ENCODE measurements around the gene CELSR1.
"Not testable (repeated sequence)": the region's sequence is repeated elsewhere in the genome, so short reads cannot be mapped to it uniquely, and the experiment has no call there.

CELSR1 gene

DNA sequence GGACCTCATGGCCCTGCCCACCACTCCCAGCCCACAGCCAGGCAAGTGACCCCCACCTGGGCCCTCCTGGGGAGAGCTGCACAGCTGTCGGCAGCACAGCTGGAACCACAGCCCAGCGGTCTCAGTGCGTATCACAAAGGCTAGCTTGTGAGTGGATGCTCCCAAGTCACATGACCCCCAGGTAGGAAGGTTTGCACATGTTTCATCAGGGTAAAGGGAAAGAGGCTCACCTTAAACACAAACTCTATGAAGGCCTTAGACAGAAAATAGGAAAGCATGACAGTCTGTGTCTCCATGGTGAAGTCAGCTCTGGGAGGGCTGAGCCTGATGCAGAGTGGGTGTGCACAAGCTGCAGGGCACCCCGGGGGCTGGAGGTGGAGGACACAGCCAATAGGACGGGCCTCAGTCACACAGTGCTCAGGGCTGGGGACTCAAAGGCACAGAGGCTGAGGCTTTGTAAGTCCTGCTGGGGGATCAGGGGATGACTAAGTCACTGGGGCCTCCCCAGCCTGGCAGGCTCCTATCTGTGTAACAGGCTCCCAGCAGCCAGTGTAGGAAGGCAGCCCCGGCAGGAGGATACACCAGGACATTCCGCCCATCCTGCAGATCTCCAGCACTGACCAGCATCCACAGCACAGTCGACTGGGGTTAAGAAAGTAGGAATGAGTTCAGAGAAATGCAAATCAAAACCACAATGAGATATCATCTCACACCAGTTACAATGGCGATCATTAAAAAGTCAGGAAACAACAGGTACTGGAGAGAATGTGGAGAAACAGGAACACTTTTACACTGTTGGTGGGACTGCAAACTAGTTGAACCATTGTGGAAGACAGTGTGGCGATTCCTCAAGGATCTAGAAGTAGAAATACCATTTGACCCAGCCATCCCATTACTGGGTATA is 22.0 kb downstream of the CELSR1 start:
- DNase-seq (ENCODE audit: low read depth in 3 of 3): no peak

DNA sequence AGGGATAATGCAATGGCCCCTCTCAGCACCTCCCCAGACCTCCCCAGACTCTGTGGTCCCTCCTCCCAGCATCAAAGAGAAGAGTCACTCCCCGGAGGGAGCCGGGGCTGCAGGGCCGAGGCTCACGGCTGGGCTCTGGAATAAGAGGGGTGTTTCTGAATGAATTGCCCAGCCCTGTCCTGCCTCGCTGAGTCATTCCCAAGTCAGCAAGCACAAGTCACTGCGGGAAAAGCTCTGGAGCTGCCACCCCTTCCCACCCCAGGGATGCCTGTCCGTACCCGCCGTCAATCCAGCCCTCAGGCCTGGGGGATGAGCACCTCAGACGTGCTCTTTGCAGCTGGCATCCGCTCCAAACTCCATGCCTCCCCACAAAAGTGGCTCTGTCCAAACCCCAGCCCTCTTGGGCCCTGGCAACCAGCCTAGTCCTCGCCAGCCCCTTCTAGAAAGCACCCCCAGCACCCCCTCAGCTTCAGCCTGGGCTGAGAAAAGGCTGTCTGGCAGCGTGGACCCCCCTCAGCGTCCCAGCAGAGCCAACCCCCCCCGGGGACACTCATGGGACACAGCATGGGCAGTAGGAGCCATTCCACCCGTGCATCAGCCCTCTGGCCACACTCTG is 22.7 kb downstream of the CELSR1 start:
- no peak for DNase-seq (ENCODE audit: low read depth in 3 of 3)

DNA sequence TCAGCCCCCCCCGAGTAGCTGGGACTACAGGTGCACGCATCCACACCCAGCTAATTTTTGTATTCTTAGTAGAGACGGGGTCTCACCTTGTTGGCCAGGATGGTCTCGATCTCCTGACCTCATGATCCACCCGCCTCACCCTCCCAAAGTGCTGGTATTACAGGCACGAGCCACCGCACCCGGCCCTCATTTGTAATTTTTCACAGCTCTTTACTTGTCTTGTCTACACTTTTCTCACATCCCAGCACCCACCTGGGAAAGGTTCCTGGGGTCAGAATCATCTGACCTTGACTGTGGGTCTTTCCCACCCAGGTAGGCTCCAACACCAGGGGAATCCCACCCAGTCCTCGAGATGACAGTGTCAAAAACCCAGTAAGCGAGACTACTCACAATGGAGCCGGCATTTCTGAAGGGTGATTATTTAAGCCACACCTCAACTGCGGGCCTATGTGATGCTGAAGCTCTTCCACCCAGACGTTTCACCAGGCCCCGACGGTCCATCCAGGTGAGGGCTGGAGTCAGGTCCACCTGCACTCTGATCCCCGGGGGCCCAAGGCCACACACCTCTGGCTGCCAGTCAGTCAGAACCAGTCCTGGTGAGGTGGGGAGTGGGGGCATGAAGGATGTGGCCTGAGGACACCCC is 23.4 kb downstream of the CELSR1 start:
- no peak for DNase-seq (ENCODE audit: low read depth in 3 of 3)

DNA sequence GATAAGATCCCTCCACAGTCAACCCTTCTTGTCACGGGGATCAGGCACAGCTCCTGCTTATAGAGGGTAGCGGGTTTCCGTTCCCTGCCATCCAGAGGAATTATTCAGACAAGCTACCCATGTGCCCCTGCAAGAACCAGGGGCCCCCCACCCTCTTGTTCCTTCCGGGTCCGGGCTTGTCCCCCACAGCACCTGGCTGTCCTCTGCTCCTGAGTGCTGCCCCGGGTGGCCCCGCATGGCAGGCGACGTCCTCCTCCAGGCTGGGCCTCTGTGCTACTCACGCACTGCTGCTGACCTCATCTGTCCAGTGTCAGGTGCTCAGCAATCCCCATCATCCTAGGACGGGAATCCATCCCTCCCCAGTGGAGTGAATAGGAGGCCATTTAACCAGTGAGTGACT is 24.7 kb downstream of the CELSR1 start:
- no peak for DNase-seq (ENCODE audit: low read depth in 3 of 3)

DNA sequence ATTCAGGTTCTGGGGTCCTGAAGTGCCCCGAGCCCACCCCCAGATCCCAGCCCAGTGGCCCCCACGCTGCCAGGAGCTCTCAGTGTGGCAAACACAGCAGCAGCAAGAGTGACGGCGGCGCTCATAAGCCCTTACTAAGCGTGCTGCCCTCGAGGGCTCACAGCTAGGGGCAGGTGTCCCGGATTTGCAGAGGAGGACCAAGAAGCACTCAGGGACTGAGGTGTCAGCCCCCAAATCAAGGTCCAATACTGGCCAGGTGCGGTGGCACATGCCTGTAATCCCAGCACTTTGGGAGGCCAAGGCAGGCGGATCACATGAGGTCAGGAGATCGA is 25.4 kb downstream of the CELSR1 start:
- DNase-seq (ENCODE audit: low read depth in 3 of 3): no peak

DNA sequence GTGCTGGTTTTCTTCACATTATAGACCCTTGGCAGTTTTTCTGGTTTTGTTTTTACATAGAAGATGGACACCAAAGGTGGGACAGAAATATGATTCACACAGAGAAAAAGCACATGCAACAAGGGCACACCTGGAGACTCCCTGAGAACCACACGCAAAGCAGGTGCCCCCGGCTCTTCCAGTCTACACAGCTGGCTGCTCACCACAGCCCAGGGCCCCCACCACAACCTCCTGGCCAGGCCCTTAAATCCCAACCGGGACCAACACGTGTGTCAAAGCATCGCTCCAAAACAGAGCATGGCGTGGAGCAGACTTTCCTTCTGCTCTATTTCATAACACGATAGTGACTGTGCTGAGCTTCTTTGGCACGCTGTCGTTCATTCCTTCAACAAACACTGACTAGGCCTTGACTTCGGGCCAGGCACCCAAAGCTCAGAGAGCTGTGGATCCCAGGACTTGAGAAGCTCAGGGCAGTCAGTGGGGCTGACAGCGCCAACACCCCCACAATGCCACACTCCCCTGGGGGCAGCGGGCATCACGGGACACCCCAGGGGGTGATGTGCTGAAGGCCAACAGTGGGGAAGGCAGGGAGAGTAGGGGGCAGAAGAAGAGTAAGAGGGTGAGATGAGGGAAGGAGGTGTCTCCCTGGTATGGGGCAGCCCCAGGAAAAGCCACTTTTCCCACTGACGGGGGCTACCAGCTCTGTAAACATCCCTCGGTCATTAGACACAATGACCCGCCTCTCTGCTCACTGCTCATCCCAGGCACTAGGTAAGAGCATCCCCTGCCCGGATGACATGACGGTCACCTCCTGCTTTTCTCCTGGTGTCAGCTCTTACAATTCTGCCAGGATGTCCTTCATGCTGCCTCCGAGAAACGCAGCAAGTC is 26.0 kb downstream of the CELSR1 start:
- DNase-seq (ENCODE audit: low read depth in 3 of 3): no peak

DNA sequence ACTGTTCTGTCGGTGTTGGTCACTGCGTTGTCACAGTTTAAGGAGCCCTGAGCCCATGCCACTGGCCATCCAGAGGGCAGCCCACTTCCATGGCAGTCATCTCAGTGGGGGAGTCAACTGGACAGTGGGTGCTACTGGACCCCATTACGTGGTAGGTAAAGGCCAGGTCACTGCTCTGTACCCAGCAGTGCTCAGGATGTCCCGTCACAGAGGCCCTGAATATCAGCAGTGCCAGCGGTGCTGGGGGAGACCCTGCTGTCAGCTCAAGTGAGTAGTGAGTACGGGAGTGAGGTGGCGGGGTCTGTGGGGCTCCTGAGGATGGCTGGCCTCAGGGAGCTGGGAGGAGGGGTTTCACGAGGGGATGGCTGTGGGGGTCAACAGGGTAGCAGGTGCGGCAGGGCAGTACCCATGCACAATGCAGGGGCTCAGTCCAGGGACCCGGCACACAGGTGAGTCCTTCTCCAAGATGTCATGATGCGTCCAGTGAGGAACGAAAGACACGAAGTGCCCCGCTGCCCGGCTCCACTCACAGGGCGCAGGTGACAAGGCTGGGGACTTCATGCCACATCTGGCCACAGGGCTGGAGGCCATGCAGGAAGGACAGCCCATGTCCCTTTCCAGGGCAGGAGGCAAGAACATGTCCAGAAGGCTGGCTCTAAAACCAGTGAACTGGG is 27.9 kb downstream of the CELSR1 start:
- DNase-seq (ENCODE audit: low read depth in 3 of 3): no peak

DNA sequence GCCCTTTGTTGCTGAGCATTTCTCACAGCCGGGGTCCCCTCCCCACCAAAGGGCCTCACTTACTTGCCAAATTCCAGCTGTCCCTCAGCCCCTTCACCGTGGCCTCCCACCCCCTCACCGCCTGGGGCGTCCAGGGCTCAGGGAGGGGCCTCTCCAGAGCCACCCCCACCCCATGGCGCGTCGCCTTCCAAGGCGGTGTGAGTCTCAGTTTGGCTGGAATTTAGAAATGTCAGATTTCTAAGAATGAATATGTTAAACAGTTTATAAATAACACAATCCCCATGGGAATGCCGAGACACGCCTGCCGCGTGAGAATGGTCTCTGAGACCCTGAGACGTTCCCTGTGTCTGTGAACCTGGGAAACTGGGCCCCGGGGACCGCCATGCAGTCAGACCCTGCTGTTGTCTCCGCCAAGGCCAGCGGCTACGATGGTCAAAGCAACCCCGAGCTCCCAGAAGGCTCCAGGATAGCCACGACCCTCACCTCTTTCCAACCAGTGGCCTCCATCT is 28.9 kb downstream of the CELSR1 start:
- DNase-seq (ENCODE audit: low read depth in 3 of 3): no peak

DNA sequence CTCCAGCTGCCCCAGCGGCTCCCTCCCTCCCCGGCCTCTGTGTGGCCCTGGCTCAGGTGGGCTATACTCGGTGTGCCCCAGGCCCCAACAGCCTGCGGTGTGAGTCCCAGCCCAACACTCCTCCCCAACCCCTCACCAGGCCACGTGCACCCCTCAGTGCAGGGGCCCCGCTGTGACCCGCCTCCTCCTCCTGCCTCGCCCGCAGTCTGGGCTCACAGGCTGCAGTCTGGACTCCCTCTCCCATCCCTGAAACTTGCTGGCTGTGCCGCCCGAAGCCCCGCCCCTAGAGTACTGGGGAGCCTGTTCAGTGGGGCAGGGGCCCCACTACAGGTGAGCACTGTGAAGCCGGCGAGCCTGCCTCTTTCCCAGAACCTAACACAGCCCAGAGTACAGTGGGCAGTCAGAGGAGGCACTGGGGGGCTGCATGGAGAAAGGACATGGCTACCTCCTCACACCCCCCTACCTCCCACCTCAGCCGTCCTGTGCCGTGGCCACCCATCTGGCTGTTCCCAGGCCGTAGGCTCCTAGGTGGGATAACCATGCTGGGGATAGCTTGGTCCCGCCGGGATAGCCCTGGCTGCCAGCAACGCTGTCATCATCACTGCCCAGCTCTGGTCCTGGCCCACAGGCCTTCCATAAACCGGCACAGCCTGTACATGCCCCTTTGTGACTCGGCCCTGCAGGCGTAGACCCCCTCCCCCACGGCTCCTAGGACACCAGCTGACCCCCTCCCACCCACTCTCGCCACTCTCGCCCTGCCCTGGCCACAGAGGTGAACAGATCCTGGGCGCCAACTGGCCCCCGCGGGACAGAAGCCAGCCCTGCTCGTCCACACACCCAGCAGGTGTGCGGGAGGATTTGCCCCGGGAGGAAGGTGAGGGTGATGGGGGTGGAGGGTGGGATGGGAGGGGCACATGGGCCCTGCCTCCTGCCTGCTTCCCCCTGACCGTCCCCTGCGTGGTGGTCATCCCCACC is 29.7 kb downstream of the CELSR1 start:
- DNase-seq (ENCODE audit: low read depth in 3 of 3): no peak

DNA sequence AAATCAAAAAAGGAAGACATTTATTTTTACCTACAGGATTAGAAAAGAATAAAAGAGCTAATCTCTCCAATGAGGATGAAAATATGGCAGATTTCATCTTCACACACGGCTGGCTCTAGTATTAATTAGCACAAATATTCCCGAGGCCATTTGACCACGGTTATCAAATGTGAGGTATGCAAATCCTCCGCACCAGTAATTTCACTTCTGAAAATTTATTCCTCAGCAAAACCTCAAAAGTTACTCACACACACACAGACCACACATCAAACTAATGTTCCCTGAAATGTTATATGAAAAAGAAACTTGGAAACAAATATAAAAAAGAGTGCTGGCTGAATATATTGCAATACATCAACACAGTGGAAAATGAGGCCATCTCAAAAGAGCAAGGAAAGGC is 32.8 kb downstream of the CELSR1 start:
- DNase-seq (ENCODE audit: low read depth in 3 of 3): no peak

DNA sequence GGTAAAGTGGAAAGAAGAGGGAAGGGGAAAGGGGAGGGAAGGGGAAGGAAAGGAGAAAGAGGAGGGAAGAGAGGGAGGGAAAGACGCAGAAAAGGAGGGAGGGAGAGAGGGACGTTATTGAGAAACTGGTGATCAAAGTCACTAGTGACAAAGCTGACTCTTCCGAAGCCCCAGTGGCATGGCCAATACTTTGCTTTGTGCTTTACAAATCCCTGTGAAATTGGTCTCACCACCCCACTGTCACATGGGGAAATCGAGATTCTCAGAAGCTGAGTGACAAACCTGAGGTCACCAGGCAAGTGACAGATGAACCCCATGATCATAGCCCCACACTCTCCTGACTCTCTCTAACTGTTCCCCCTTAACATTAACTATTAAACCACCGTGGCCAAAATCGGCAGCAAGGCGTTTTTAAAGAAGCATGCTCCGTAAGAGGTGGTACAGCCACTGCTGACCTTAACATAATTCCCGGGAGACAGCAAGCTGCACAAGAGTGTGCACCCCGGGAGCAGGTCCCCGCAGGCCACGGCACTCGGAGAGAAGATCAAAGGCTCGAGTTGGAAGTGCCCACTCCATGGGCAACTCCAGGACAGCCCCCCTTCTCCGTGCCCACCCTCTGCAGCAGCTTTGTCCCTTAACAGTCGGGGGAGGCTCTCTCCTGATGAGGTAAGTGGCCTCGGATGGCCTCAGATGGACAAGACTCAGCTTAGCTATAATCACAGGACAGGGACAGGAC is 34.8 kb downstream of the CELSR1 start:
- DNase-seq (ENCODE audit: low read depth in 3 of 3): no peak

DNA sequence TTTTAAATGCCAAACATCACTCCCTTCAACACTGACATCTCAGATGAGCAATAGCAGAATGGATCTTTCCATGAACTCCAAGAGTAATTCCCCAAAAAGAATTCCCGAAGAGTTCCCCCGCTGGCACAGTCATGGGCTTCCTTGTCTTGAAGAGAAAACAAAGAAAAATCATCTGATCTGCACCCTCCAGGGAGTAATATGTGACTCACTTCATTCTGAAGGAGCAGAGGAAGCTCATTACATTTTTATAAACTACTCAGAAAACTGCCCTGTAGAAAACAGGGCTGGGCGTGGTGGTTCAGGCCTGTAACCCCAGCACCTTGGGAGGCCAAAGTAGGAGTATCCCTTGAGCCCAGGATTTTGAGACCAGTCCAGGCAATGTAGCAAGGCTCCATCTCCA is 35.7 kb downstream of the CELSR1 start:
- DNase-seq (ENCODE audit: low read depth in 3 of 3): no peak

DNA sequence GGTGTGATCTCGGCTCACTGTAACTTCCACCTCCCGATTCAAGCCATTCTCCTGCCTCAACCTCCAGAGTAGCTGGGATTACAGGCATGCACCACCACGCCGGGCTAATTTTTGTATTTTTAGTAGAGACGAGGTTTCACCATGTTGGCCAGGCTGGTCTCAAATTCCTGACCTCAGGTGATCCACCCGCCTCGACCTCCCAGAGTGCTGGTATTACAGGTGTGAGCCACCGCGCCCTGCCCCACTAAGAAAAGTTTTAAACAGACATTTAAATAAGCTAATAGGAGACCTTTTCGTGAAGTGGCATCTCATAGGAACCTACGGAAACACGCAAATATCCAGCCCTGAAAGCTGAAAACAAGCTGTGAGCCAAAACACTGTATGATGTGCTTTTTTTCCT is 36.2 kb downstream of the CELSR1 start:
- not testable (repeated sequence) for DNase-seq (ENCODE audit: low read depth in 3 of 3)

DNA sequence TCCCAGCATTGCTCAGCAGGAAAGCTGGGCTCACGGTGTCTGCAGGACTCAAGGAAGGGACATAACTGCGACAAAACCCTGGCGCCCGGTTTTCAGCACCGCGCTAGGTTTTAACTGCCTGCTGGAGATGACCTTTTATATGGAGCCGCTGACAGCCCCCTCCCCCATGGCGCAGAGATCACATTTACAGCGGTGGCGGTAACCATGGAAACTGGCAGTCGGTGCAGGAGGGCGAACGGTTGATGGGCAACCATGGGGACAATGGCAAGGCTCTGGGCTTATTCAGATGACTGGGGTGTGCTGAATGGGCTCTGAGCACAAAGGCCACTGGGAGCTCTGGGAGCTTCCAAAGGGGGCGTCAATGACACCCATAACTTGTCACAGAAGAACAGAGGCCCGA is 37.2 kb downstream of the CELSR1 start:
- DNase-seq (ENCODE audit: low read depth in 3 of 3): no peak

DNA sequence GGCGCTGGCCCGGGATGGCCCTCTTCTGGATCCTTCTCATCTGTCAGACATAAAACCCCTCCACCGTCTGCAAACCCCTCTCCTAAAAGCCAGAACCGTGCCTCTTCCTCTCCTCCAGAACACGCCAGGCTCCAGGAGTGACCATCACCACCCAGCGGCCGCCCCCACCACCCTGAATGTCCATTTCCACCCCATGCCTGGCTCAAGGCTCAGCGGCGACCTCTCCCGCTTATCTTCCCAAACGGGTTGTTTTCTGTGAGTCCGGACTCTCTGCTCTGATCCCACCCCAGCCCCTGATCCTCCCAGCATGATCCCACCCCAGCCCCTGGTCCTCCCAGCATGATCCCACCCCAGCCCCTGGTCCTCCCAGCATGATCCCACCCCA is 37.6 kb downstream of the CELSR1 start:
- DNase-seq (ENCODE audit: low read depth in 3 of 3): no peak

DNA sequence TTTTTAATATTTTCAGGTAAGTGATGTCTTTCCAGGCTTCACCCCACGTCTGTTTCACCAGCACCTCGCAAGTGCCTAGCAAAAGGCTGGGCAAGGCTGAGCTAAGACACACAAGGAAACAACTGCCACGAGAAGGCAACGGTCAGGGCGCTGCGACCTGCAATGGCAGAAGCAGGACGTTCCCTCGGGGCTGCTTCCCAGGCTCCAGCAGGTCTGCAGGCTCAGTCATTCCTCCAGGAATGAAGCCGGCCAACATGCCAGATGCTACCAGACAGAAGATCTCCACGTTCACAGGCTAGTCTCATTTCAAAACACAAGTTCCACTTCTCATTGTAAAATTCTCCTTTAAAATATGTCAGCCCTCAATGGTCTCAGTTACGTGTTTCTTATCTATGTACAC is 45.5 kb downstream of the CELSR1 start:
- no peak for DNase-seq (ENCODE audit: low read depth in 3 of 3)

DNA sequence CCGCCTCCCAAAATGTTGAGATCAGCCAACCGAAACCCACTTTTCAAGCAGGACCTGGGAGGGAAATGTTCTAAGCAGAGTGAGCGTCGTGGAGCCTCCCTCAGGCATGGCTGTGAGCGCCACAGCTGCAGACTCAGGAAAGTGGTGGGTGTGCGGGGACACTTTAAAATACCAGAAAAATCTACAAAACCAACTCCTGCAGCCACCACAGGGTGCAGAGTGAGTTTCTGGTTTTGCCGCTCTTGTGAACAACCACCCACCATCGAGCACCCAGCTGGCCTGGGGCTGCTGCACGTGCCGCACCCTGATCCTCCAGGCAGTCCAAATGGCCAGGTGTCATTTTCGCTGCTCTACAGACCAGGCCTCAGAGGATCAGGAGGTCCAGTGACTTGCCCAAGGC is 46.9 kb downstream of the CELSR1 start:
- DNase-seq (ENCODE audit: low read depth in 3 of 3): no peak

DNA sequence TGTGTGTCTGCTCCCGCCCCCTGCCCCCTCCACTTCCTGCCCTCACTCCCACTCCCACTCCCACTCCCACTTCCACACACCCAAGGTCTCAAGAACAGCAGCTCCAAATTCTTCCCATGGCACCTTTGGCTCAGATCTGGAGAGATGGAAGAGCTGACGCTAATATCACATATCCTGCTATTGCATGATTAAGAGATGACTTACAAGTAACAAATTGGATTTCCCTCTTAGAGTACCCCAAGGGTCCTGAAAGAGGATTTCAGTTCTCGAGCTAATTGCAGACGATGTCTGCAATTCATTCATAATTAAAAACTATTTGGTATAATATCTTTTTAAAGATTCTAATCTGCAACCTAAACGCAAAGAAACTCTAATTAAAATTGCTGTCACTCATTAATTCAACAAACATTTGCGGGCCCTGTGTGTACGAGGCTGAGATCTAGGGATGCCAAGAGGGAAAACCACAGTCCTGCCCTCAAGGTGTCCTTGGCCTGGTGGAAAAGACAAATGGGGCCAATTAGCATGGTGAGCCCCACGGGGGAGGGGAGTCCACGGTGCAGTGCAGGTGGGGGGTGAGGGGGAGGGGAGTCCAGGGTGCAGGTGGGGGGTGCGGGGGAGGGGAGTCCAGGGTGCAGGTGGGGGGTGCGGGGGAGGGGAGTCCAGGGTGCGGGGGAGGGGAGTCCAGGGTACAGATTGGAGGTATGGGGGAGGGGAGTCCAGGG is 50.3 kb downstream of the CELSR1 start:
- DNase-seq (ENCODE audit: low read depth in 3 of 3): no peak
